SK-N-MC (cell line): ENCODE measurements around the gene CNNM1.

Experiments
- EZH2 ChIP-seq: fragments of 200-600 bp; sonication (generic); IDR thresholded peaks from one replicate; pipeline ENCODE4 v1.6.1; 2017; ENCODE audit warnings: antibody characterized with exemption
- FOXP2 ChIP-seq: optimal IDR thresholded peaks from 2 replicates; pipeline ENCODE3; 2011; ENCODE audit warnings: mild to moderate bottlenecking, moderate library complexity; ENCODE audit not compliant: insufficient read depth; ENCODE audit errors: extremely low read length, control extremely low read depth
- POLR2AphosphoS5 ChIP-seq: IDR thresholded peaks from 2 replicates; pipeline ENCODE4 v1.6.1; 2012; ENCODE audit warnings: mild to moderate bottlenecking, low read depth, low read length, borderline replicate concordance

- TF ChIP-seq POLR2AphosphoS5 (no peak), EZH2 (no peak), FOXP2 (no peak)
These were observed 58.4 kb downstream of the CNNM1 start for GRCh38 chr10:99387541-99387940.
